ENCODE data around the gene GJC2. TPM values are rescaled to one million over a fixed set of nuclear protein-coding genes. Genes with fewer than 3 reads are reported as not detected.

The GJC2 gene
- polyA plus RNA-seq, 1 donor: 1.2 TPM

- DNase-seq: no peak
Observed at GRCh38 chr1:228158151-228159007, 8.6 kb downstream of the GJC2 start.

GRCh38 chr1:228159008-228159665 lies 9.4 kb downstream of the GJC2 start:
- DNase-seq: no peak

- DNase-seq: no peak
Observed at GRCh38 chr1:228160201-228160761, 10.6 kb downstream of the GJC2 start.

- DNase-seq: no peak
Observed at GRCh38 chr1:228161362-228161761, 11.6 kb downstream of the GJC2 start.

GRCh38 chr1:228161866-228162265 lies 12.1 kb downstream of the GJC2 start:
- no peak for DNase-seq

GRCh38 chr1:228162286-228163006 lies 12.7 kb downstream of the GJC2 start:
- no peak for DNase-seq

GRCh38 chr1:228163007-228163753 lies 13.4 kb downstream of the GJC2 start:
- no peak for DNase-seq

- no peak for DNase-seq
Observed at GRCh38 chr1:228163776-228164519, 14.2 kb downstream of the GJC2 start.

- no peak for DNase-seq
Observed at GRCh38 chr1:228164561-228165371, 15.0 kb downstream of the GJC2 start.

- DNase-seq: peak; percentile 99
Observed at GRCh38 chr1:228165372-228166169, 15.8 kb downstream of the GJC2 start, which contains the start of gene IBA57. Gene IBA57 (plus strand): TSS chr1:228165804. CDS start chr1:228165817, 13 bp downstream.

GRCh38 chr1:228166170-228166936 lies 16.6 kb downstream of the GJC2 start:
- DNase-seq: peak; percentile 62

- DNase-seq: no peak
Observed at GRCh38 chr1:228168563-228169270, 19.0 kb downstream of the GJC2 start.

- DNase-seq: no peak
Observed at GRCh38 chr1:228169345-228169744, 19.6 kb downstream of the GJC2 start.

- no peak for DNase-seq
Observed at GRCh38 chr1:228170666-228171065, 20.9 kb downstream of the GJC2 start.

- DNase-seq: no peak
Observed at GRCh38 chr1:228171221-228171891, 21.6 kb downstream of the GJC2 start.

- DNase-seq: no peak
Observed at GRCh38 chr1:228172591-228173527, 23.1 kb downstream of the GJC2 start.
